Colon (tissue), 2 donors: Measurements from ENCODE around the gene TNPO3.
"Not testable (repeated sequence)": the region's sequence is repeated elsewhere in the genome, so short reads cannot be mapped to it uniquely, and the experiment has no call there.

Experiments used
- FAIRE-seq: peaks from 2 replicates; lab custom pipeline; 2012; peaks lifted over from hg19 to GRCh38; lab: Jason Lieb, UNC
- donor health status: control.
- donor health status: control.

Gene TNPO3

DNA sequence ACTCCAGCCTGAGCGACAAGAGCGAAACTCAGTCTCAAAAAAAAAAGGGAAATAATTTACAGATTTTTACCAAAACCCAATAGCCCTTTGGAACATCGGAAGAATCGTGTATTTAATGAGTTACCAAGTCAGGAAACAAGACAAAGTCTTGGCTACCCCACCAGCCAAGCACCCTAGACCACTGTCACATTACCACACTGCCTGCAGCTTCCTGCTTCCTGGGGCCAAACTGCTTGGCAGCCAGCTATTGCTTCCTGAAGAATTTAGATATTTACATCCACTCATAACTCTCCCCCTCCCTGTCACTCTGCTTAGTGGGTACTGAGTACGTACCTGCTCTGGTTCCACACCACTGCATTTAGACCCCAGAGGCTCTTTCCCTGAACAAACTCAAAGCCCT is 14.1 kb upstream of the TNPO3 start:
- no peak for FAIRE-seq

DNA sequence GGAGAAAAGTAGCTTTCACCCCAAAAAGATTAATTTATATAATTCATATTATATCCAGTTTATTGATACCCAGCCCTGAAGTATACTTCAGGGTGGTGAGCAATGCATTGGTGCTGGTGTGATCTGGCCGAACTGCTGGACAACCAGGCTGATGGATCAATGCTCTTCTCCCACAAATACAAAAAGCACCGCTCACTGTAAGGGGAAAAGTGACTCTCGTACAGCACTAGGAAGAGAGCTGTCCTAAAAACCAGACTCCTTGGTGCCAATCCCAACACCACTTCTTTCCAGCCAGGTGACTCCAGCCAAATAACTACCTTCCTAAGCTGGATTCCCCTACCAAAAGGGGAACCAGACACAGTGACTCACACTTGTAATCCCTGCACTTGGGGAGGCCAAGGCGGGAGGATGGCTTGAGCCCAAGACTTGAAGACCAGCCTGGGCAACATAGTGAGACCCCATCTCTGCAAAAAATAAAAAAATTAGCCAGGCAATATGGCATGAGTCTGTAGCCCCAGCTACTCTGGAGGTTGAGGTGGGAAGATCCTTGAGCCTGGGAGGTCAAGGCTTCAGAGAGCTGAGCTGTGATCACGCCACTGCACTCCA is 13.1 kb upstream of the TNPO3 start:
- no peak for FAIRE-seq

GRCh38 chr7:129067132-129067561 is 12.2 kb upstream of the TNPO3 start:
- not testable (repeated sequence) for FAIRE-seq

DNA sequence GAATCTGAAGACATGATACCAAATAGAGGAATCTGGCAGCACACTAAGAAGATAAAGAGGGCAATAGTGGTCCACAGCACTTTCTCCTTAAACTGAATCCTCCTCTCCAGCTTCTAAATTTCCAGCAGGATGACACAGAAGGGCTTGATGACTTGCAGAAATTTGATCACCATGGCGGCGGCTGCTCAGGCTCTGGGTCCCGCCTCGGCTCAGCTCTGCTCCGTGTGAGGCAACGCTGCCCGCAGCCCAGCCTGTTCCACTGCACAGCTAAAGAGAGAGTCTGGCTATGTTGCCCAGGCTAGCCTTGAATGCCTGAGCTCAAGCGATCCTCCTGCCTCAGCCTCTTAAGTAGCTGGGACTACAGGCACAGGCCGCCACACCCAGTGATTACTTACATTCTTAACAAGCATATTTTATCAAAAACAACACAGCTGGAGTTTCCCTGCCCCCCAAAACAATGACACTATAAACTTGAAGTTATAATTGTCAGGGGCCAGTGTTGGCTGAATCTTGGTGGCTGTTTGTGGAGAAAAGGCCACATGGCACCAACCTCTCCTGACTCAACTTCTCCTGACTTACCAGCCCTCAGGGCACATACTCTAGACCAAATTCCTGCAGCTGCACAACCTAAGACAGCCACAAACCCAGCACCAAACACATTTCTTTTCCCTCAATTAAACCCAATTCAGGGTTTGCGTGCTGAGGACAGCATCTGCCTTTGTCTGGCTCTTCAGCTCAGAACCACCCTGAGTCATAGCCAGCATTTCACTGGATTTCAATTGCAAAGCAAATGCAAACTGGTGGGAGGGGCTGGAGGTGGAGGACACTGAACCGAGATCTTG is 11.6 kb upstream of the TNPO3 start:
- no peak for FAIRE-seq

DNA sequence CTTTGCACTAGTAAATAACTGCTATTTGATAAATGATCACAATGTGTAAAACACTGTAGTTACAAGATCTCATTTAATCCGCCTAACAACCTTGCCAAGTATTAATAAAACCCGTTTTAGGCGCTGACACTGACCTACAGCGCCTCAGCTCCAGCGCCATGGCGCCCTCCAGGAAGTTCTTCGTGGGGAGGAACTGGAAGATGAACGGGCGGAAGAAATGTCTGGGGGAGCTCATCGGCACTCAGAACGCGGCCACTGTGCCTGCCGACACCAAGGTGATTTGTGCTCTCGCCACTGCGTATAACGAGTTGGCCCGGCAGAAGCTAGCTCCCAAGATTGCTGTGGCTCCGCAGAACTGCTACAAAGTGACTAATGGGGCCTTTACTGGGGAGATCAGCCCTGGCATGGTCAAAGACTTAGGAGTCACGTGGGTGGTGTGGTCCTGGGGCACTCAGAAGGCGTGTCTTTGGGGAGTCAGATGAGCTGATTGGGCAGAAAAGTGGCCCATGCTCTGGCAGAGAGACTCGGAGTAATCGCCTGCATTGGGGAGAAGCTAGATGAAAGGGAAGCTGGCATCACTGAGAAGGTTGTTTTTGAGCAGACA is 1.1 kb upstream of the TNPO3 start:
- no peak for FAIRE-seq

- FAIRE-seq, result no peak
Observed at GRCh38 chr7:129055294-129055816, 444 bp upstream of the TNPO3 start.

DNA sequence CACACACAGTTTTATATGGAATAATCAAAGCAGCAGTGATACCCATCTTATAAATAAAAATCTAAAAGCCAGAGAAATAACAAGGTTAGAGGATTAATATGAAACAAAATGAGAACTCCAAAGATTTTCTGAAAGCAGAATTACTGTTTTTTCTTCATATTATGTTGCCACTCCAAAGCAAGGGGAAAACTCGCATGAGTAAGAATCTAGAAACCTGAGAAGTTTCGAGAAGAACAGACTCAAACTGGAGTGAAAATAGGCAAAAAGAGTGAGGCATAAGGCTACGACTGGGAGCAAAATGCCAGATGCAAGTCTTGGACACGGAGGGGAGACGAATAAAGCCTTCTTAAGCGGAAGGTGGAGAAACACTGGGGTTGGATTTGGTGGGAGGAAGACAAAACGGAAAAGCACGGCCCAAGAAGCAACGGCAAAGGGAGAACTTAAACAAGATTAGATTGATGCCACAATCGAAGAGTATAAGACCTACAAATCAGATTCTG is 923 bp downstream of the TNPO3 start:
- FAIRE-seq, result no peak

DNA sequence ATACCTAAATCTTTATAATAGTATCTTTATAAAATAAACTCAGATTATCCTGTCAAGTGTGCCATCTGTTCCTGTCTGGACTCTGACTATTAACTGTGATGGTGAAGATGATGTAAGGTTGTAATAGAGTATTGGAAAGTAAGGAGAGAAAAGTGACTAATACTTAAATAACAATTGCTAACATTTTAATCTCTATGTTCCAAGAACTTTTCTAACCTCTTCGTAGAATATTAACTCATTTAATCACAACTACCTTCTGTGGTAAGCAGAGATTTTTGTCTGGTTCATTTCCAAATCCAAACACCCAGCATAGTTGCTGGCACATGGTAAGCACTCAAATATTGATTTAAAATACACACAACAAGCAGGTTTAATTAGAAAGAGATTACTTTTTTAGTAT is 2.5 kb downstream of the TNPO3 start:
- no peak for FAIRE-seq

DNA sequence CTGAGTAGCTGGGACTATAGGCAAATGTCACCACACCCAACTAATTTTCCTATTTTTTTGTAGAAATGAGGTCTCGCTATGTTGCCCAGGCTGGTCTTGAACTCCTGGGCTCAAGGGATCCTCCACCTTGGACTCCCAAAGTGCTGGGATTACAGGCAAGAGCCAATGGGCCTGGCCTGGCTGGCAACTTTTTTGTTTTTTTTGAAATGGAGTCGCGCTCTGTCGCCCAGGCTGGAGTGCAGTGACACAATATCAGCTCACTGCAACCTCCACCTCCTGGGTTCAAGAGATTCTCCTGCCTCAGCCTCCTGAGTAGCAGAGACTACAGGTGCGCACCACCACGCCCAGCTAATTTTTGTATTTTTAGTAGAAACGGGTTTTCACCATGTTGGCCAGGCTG is 3.5 kb downstream of the TNPO3 start:
- FAIRE-seq, result not testable (repeated sequence)

DNA sequence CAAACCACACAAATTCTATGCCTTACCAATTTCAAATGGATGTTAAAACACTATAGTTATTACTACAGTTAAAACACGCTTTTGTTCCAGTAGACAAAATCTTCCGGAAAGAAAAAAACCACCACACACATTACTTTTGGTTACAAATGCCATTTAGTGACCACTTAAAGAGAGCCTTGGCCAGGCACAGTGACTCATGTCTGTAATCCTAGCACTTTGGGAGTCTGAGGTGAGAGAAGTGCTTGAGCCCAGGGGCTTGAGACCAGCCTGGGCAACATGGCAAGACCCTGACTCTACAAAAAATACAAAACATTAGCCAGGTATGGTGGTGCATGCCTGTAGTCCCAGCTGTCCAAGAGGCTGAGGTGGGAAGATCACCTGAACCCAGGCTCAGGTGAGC is 7.2 kb downstream of the TNPO3 start:
- no peak for FAIRE-seq

GRCh38 chr7:129045682-129046081 is 9.2 kb downstream of the TNPO3 start:
- FAIRE-seq, result no peak

DNA sequence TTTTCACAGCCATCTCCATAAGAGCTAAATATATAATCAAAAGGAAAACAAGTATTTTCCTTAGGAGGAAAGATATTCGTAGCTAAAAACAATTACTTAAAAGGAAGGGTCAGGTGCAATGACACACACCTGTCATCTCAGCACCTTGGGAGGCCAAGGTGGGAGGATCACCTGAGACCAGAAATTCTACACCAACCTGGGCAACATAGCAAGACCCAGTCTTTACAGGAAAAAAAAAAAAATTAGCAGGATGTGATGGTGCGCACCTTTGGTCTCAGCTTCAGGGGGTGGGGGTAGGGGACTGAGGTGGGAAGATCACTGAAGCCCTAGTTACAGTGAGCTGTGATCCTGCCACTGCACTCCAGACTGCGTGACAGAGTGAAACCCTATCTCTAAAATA is 11.9 kb downstream of the TNPO3 start:
- no peak for FAIRE-seq

GRCh38 chr7:129041142-129042085 is 13.5 kb downstream of the TNPO3 start:
- no peak for FAIRE-seq

GRCh38 chr7:129038468-129038867 is 16.4 kb downstream of the TNPO3 start:
- FAIRE-seq, result not testable (repeated sequence)

GRCh38 chr7:129037585-129037984 is 17.3 kb downstream of the TNPO3 start:
- FAIRE-seq, result no peak

DNA sequence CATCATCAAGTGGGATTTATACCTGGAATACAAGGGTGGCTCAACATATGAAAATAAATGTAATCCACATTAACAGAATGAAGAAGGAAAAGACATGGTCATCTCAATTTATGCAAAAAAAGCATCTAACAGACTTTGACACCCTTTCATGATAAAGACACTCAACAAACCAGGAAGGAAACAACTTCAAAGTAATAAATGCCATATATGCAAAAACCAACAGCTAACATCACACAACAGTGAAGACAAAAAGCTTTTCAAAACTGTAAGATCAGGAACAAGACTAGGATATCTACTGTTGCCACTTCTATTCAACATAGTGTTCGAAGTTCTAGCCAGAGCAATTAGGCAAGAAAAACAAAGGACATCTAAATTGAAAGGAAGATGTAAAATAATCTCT is 22.9 kb downstream of the TNPO3 start:
- FAIRE-seq, result no peak

GRCh38 chr7:129030440-129030839 is 24.5 kb downstream of the TNPO3 start:
- FAIRE-seq, result no peak

DNA sequence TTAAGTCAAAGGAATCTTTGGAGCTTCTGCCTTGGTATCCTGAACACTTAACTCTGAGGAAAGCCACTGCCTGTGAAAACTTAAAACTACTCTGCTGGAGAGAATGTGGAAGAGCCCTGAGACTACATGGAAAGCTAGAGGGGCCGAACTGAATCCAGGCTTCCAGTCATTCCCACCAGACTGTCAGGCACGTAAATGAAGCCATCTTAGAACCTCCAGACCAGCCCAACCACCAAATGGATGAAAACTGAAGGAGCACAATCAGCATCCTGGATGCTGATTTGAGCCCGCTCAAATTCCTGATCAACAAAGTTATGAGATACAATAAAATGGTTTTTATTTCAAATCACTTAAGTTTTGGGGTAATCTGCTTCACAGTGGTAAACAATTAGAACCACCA is 30.8 kb downstream of the TNPO3 start:
- no peak for FAIRE-seq

GRCh38 chr7:129021656-129022055 is 33.3 kb downstream of the TNPO3 start:
- FAIRE-seq, result no peak

DNA sequence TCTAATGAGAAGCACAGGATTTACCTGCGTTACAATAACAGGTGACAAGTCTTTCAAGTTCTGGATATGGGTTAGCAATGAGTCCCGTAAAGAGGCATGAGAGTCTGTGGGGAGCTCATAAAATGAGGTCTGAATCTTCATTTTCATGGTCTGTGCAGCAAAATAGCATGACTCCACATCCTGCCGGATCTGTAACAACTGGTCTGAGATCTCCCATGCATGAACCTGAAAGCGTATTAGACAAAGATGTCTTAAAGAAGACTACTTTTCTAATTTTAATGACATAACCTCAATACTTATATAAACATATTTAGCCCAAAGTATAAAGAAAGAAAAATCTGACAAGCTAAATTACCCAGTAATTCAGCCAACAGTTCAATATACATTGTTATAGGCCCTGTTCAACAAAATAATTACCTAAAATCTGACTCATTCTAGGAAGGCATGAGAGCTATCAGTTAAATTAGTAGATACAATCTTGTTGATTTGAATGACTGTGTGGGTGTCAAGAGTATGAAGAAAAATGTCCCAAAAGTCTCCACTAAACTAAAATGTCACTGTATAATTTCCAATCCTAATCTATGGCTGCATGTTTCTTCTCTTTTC is 36.9 kb downstream of the TNPO3 start:
- no peak for FAIRE-seq

GRCh38 chr7:129017264-129017663 is 37.6 kb downstream of the TNPO3 start:
- no peak for FAIRE-seq
